ENCODE measurements around the gene ARSB. TPM values are rescaled to one million over a fixed set of nuclear protein-coding genes. Genes with fewer than 3 reads are reported as not detected.

ARSB gene
- total RNA-seq, 2 experiments from 2014 or later, result 9.2 TPM

DNA sequence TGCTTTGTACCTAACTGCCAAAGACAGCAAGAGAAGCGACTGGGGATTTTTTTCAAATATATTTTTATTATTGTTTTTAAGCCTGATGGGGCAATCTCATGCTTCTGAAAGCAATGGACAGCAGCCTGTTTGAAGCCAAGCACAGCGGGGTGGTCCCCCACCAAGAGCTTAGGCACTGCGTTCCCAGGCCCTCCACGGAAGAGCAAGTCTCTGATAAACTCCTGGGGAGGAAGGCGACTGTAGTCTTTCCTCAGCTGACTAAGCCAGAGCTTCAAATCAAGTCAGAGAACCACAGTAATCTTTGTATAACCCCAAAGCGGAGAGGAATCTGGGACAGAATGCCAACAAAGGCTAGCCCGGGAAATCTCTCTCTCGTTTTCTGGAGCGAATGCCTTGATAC is 54.4 kb downstream of the ARSB start:
- H2AFZ ChIP-seq (ENCODE audit: low read length), result no peak overlapping the region
- no peak for TF ChIP-seq EZH2phosphoT487 (IDR thresholded peaks at IDR 0.05; ENCODE audit: borderline replicate concordance, low read depth, low read length)
- TF ChIP-seq, protein P1, sequence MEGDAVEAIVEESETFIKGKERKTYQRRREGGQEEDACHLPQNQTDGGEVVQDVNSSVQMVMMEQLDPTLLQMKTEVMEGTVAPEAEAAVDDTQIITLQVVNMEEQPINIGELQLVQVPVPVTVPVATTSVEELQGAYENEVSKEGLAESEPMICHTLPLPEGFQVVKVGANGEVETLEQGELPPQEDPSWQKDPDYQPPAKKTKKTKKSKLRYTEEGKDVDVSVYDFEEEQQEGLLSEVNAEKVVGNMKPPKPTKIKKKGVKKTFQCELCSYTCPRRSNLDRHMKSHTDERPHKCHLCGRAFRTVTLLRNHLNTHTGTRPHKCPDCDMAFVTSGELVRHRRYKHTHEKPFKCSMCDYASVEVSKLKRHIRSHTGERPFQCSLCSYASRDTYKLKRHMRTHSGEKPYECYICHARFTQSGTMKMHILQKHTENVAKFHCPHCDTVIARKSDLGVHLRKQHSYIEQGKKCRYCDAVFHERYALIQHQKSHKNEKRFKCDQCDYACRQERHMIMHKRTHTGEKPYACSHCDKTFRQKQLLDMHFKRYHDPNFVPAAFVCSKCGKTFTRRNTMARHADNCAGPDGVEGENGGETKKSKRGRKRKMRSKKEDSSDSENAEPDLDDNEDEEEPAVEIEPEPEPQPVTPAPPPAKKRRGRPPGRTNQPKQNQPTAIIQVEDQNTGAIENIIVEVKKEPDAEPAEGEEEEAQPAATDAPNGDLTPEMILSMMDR (conservative IDR thresholded peaks at IDR 0.05; ENCODE audit: low read length), result no peak
- no peak overlapping the region for H3K27ac ChIP-seq (ENCODE audit: low read depth, low read length, poor library complexity, severe bottlenecking)
- H4K20me1 ChIP-seq (ENCODE audit: insufficient read depth, low read length), result no peaks in the 10 kb centered on the region
- H3K36me3 ChIP-seq (ENCODE audit: insufficient read depth, low read length), result no peaks in the 10 kb centered on the region
- H3K4me1 ChIP-seq (ENCODE audit: insufficient read depth, low read length, poor library complexity, severe bottlenecking), result no peaks in the 10 kb centered on the region
- intact Hi-C loops (cut with micrococcal nuclease; ENCODE audit: unreplicated experiment), result no loop called here
- no peak overlapping the region for H3K4me2 ChIP-seq (ENCODE audit: low read length)
- H3K9me3 ChIP-seq (ENCODE audit: low read length), result no peaks in the 10 kb centered on the region
- ChIA-PET CTCF (ENCODE audit: unreplicated experiment) (no interaction called here), POLR2A (interaction anchor here (0.5 to 1.0 kb wide), 2 partner anchors 225 to 231 kb away, joined by 3 to 4 read pairs; no protein-coding TSS in a partner anchor)
- DNase-seq (ENCODE audit: low spot score), result no peak
- H3K9me2 ChIP-seq (ENCODE audit: insufficient read depth, low read length), result no peaks in the 10 kb centered on the region
- no peak overlapping the region for H3K4me3 ChIP-seq (ENCODE audit: low read depth, low read length, poor library complexity, severe bottlenecking)
- no TSS peak for BruUV-seq (replicated peaks)
- no peaks in the 10 kb centered on the region for H3K79me2 ChIP-seq (ENCODE audit: insufficient read depth, low read depth, low read length)

DNA sequence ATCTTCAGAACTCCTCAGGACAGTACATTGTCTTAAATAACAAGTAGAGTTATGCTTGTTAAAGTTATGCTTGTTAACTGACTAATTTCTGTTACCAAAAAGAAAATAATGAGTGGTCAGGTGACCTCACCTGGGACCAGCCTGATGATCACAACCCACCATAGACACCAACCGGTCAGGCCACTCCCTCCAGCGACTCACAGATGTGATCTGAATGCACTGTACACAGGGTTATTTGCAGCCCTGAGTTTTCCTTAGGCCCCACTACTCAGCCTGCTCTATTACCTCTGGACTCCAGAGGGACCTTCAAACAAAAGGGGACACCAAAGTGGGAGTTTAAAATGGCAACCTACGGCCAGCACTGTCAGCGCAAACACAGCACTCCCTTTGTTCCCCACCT is 55.3 kb downstream of the ARSB start:
- Histone ChIP-seq H3K36me3 (ENCODE audit: insufficient read depth, low read length) (no peaks in the 10 kb centered on the region), H3K79me2 (ENCODE audit: insufficient read depth, low read depth, low read length) (no peaks in the 10 kb centered on the region), H3K27ac (ENCODE audit: low read depth, low read length, poor library complexity, severe bottlenecking) (no peak overlapping the region), H3K4me2 (ENCODE audit: low read length) (no peak overlapping the region), H4K20me1 (ENCODE audit: insufficient read depth, low read length) (no peaks in the 10 kb centered on the region), H2AFZ (ENCODE audit: low read length) (no peak overlapping the region), H3K9me2 (ENCODE audit: insufficient read depth, low read length) (no peaks in the 10 kb centered on the region), H3K4me1 (ENCODE audit: insufficient read depth, low read length, poor library complexity, severe bottlenecking) (no peaks in the 10 kb centered on the region), H3K9me3 (ENCODE audit: low read length) (no peaks in the 10 kb centered on the region), H3K4me3 (ENCODE audit: low read depth, low read length, poor library complexity, severe bottlenecking) (no peak overlapping the region)
- POLR2A ChIA-PET, result no interaction called here
- no TSS peak for BruUV-seq (replicated peaks)
- CTCF ChIA-PET (ENCODE audit: unreplicated experiment), result no interaction called here
- TF ChIP-seq, protein P1 (conservative IDR thresholded peaks at IDR 0.05; ENCODE audit: low read length), result no peak
- TF ChIP-seq EZH2phosphoT487 (IDR thresholded peaks at IDR 0.05; ENCODE audit: borderline replicate concordance, low read depth, low read length), result no peak
- no peak for DNase-seq (ENCODE audit: low spot score)
- intact Hi-C loops (cut with micrococcal nuclease; ENCODE audit: unreplicated experiment), result no loop called here

- Histone ChIP-seq H3K9me3 (ENCODE audit: low read length) (no peaks in the 10 kb centered on the region), H4K20me1 (ENCODE audit: insufficient read depth, low read length) (no peaks in the 10 kb centered on the region), H3K36me3 (ENCODE audit: insufficient read depth, low read length) (no peaks in the 10 kb centered on the region), H3K4me3 (ENCODE audit: low read depth, low read length, poor library complexity, severe bottlenecking) (no peak overlapping the region), H3K4me1 (ENCODE audit: insufficient read depth, low read length, poor library complexity, severe bottlenecking) (no peaks in the 10 kb centered on the region), H3K27ac (ENCODE audit: low read depth, low read length, poor library complexity, severe bottlenecking) (no peak overlapping the region), H3K4me2 (ENCODE audit: low read length) (no peak overlapping the region), H3K79me2 (ENCODE audit: insufficient read depth, low read depth, low read length) (no peaks in the 10 kb centered on the region), H2AFZ (ENCODE audit: low read length) (no peak overlapping the region), H3K9me2 (ENCODE audit: insufficient read depth, low read length) (no peaks in the 10 kb centered on the region)
- TF ChIP-seq, protein P1 (conservative IDR thresholded peaks at IDR 0.05; ENCODE audit: low read length), result no peak
- no peak for TF ChIP-seq EZH2phosphoT487 (IDR thresholded peaks at IDR 0.05; ENCODE audit: borderline replicate concordance, low read depth, low read length)
- intact Hi-C loops (cut with micrococcal nuclease; ENCODE audit: unreplicated experiment), result no loop called here
- BruUV-seq (replicated peaks), result no TSS peak
- ChIA-PET POLR2A (interaction anchor here (0.5 to 1.3 kb wide), 4 partner anchors 24 to 405 kb away, joined by 3 read pairs; no protein-coding TSS in a partner anchor), CTCF (ENCODE audit: unreplicated experiment) (interaction anchor here (0.5 kb wide), 1 partner anchor 27 kb away, joined by 3 read pairs; no protein-coding TSS in a partner anchor)
- no peak for DNase-seq (ENCODE audit: low spot score)
Measured at GRCh38 chr5:78927657-78928282, 57.3 kb downstream of the ARSB start.

All from OCI-LY7 (cell line).